Stimulated activated CD4-positive, alpha-beta T cell treated with anti-CD3 and anti-CD28 coated beads, Interleukin-2, amount 100 ng/mL, for 48 hours (primary cell): Measurements from ENCODE around the gene CACNA1F.

ENCODE experiments used
- DNase-seq, 2 donors: peaks; one replicate each; pipeline ENCODE4 v3.0.0-alpha.2; 2020

The CACNA1F gene

GRCh38 chrX:49233176-49233575, at the start of gene CACNA1F:
TSS of gene CACNA1F (minus strand) at chrX:49233340. CDS start at chrX:49233309, 31 bp downstream.
- DNase-seq, result no peak

GRCh38 chrX:49282647-49283011, 49.5 kb upstream of the CACNA1F start:
- no peak for DNase-seq

- DNase-seq, result no peak
Measured at GRCh38 chrX:49278081-49278480, 44.9 kb upstream of the CACNA1F start.

GRCh38 chrX:49277535-49277830, 44.3 kb upstream of the CACNA1F start:
- DNase-seq, result no peak

GRCh38 chrX:49276671-49277534, 43.8 kb upstream of the CACNA1F start:
- DNase-seq, result no peak

- DNase-seq, result no peak
Measured at GRCh38 chrX:49276207-49276606, 43.1 kb upstream of the CACNA1F start.

- DNase-seq, result peak in 1 of 2 donors; percentile 31
Measured at GRCh38 chrX:49273181-49273727, 40.1 kb upstream of the CACNA1F start.

- no peak for DNase-seq
Measured at GRCh38 chrX:49272421-49272820, 39.3 kb upstream of the CACNA1F start.

- no peak for DNase-seq
Measured at GRCh38 chrX:49271341-49271740, 38.2 kb upstream of the CACNA1F start.

- no peak for DNase-seq
Measured at GRCh38 chrX:49270249-49270921, 37.2 kb upstream of the CACNA1F start.

GRCh38 chrX:49269767-49270248, 36.7 kb upstream of the CACNA1F start, which contains the start of gene PPP1R3F:
TSS of gene PPP1R3F (plus strand) at chrX:49269793. CDS start at chrX:49269870, 77 bp downstream.
- DNase-seq, result peak in 1 of 2 donors; percentile 36

GRCh38 chrX:49269010-49269766, 36.0 kb upstream of the CACNA1F start:
- peak; percentile 79 to 83 for DNase-seq

- no peak for DNase-seq
Measured at GRCh38 chrX:49268702-49269009, 35.5 kb upstream of the CACNA1F start.

- DNase-seq, result no peak
Measured at GRCh38 chrX:49266523-49267445, 33.6 kb upstream of the CACNA1F start.

GRCh38 chrX:49264460-49264859, 31.3 kb upstream of the CACNA1F start, which contains the start of gene FOXP3:
TSS of gene FOXP3 (minus strand) at chrX:49264710. CDS start at chrX:49258505, 6,205 bp downstream.
- no peak for DNase-seq

GRCh38 chrX:49263631-49264030, 30.5 kb upstream of the CACNA1F start:
- DNase-seq, result no peak

- DNase-seq, result no peak
Measured at GRCh38 chrX:49262603-49263002, 29.5 kb upstream of the CACNA1F start.

- DNase-seq, result no peak
Measured at GRCh38 chrX:49260221-49260985, 27.3 kb upstream of the CACNA1F start.

- no peak for DNase-seq
Measured at GRCh38 chrX:49258749-49259124, 25.6 kb upstream of the CACNA1F start.

- DNase-seq, result no peak
Measured at GRCh38 chrX:49257846-49258748, 25.0 kb upstream of the CACNA1F start.
